ENCODE results near the gene TFEB.

The TFEB gene

DNA sequence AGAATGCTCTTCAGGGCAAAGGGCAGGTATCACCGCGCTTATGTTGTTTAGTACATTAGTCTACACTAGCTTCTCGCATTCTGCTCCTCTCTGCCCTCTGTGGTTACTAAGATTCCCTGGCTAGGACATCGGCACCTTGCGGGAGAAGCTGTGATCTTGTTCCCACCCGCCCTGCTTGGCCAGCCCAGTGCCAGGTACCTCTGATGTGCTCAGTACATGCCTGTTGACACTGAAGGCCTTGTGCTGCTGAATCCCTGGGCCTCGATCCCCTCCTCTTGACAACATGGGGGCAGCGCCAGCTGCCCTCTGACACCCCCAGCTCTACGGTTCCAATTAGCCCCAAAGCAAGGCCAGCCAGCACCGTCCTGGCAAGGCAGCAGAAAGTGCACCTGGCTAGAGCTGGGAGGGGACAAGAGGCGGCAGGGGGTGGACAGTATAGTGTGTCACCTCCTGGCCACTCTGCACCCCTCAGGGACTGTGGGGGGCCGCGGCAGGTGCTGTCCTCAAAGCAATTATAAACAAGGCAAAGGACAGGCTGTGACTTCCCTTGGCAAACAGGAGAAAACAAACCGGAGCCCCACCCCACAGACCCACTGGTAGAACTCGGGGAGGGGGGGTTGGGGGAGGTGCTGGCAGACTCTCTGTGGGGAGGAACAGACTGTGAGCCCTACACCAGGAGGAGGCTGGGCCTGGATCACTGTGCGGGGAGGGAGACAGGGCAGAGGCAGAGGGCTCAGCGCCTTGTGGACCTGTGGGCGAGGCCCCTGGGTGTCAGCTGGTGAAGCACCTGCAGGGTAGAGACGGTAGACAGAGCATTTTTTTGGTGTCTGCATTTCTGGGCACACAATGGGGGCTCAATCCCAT, 7.1 kb downstream of the TFEB start:
- Mint-ChIP-seq H3K36me3 (ENCODE audit: low read depth) (peaks cover 41% of the 10 kb centered on the region), H3K9me3 (no peaks in the 10 kb centered on the region), H3K27ac (peak overlapping the region; percentile 35), H3K4me1 (ENCODE audit: low read depth) (peaks cover 92% of the 10 kb centered on the region), H3K27me3 (no peaks in the 10 kb centered on the region), H3K4me3 (no peak overlapping the region)
- intact Hi-C loops (cut with micrococcal nuclease), result no loop called here

DNA sequence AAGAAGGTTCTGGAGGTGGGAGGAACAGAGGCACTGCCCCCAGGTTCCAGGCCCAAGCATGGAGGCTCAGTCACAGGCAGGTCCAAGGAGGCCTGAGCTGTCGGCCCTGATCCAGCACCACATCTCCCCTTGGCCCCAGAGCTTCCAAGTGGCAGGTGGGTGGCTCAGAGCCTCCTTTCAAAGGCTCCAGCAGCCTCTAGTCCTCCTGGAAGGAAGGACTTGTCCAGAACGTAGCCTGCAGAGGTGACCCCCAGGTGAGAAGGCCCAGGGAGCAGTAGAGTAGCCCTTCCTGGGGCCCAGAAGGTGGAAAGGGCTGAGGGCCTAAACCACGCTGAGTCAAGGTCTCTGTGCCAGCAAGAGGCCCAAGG, 7.7 kb downstream of the TFEB start:
- no peaks in the 10 kb centered on the region for H3K9me3 Mint-ChIP-seq
- H3K4me1 Mint-ChIP-seq (ENCODE audit: low read depth), result peaks cover 92% of the 10 kb centered on the region
- no peak overlapping the region for H3K4me3 Mint-ChIP-seq
- no peaks in the 10 kb centered on the region for H3K27me3 Mint-ChIP-seq
- no peak overlapping the region for H3K27ac Mint-ChIP-seq
- H3K36me3 Mint-ChIP-seq (ENCODE audit: low read depth), result peaks cover 41% of the 10 kb centered on the region
- intact Hi-C loops (cut with micrococcal nuclease), result no loop called here

GRCh38 chr6:41726876-41727275, 8.5 kb downstream of the TFEB start:
- H3K36me3 Mint-ChIP-seq (ENCODE audit: low read depth), result peaks cover 35% of the 10 kb centered on the region
- H3K4me3 Mint-ChIP-seq, result no peak overlapping the region
- H3K4me1 Mint-ChIP-seq (ENCODE audit: low read depth), result peaks cover 94% of the 10 kb centered on the region
- no peaks in the 10 kb centered on the region for H3K9me3 Mint-ChIP-seq
- peak overlapping the region; percentile 67 for H3K27ac Mint-ChIP-seq
- intact Hi-C loops (cut with micrococcal nuclease), result no loop called here
- no peaks in the 10 kb centered on the region for H3K27me3 Mint-ChIP-seq

DNA sequence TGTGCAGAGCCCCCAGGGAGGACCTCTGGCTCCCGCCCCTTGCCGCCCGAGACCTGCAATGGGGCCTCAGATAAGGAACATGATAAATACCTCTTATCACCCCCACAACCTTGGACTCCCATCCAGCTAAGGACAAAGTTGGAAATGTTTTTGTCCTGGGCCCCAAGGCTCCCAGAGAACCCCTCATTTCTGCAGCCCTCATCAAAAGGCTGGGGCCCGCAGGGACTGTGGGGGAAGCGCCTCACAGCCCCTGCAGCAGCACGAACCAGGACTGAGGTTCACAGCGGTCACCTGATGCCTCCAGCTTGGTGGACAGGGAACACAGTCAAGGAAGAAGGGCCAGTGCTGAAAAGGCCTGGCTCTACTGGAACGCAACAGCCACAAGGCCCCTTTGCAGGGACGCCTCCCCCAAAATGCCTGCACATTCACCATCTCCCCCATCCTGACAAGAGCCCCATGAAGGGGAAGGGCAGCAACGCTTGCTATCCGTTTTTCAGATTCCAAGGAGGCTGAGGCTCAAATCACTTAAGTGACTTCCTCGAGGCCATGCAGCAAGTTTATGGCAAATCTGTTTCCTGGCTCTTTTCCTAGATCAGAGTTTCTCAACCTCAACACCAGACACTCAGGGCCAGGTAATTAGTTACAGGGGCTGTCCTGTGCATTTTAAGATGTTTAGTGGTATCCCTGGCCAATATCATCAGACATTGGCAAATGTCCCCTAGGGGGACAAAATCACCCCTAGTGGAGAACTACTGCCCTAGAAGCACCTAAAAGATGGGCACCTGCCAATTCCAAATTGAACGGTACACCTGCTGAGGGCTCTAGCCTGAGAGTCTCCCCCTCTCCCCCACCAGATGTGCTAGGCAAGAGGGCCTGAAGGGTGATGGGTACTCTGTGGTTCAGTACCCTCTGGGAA, 10.6 kb downstream of the TFEB start:
- peak overlapping the region; percentile 90 for H3K27ac Mint-ChIP-seq
- H3K27me3 Mint-ChIP-seq, result no peaks in the 10 kb centered on the region
- H3K4me1 Mint-ChIP-seq (ENCODE audit: low read depth), result peaks cover 94% of the 10 kb centered on the region
- H3K9me3 Mint-ChIP-seq, result no peaks in the 10 kb centered on the region
- no peak overlapping the region for H3K4me3 Mint-ChIP-seq
- peaks cover 36% of the 10 kb centered on the region for H3K36me3 Mint-ChIP-seq (ENCODE audit: low read depth)
- intact Hi-C loops (cut with micrococcal nuclease), result no loop called here

DNA sequence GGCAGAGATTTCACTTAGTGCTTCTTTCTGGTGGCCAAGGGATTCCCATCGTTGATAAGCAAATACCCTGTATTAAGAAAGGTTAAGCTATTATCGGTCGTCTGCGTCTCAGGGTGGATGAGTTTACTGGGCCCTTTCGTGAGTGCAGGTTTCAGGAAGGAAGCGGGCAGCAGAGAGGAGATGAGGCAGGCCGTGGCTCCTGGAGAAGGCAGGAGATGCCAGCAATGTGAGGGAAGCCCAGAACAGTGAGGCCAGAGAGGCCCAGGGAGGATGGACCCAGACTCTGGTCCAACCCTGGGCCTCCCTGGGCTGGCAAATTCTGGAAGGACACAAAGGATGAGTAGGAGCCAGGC, 11.2 kb downstream of the TFEB start:
- H3K27ac Mint-ChIP-seq, result peak overlapping the region; percentile 90
- peak overlapping the region; percentile 30 for H3K4me3 Mint-ChIP-seq
- H3K9me3 Mint-ChIP-seq, result no peaks in the 10 kb centered on the region
- intact Hi-C loops (cut with micrococcal nuclease), result no loop called here
- peaks cover 29% of the 10 kb centered on the region for H3K36me3 Mint-ChIP-seq (ENCODE audit: low read depth)
- H3K27me3 Mint-ChIP-seq, result no peaks in the 10 kb centered on the region
- H3K4me1 Mint-ChIP-seq (ENCODE audit: low read depth), result peaks cover 94% of the 10 kb centered on the region

DNA sequence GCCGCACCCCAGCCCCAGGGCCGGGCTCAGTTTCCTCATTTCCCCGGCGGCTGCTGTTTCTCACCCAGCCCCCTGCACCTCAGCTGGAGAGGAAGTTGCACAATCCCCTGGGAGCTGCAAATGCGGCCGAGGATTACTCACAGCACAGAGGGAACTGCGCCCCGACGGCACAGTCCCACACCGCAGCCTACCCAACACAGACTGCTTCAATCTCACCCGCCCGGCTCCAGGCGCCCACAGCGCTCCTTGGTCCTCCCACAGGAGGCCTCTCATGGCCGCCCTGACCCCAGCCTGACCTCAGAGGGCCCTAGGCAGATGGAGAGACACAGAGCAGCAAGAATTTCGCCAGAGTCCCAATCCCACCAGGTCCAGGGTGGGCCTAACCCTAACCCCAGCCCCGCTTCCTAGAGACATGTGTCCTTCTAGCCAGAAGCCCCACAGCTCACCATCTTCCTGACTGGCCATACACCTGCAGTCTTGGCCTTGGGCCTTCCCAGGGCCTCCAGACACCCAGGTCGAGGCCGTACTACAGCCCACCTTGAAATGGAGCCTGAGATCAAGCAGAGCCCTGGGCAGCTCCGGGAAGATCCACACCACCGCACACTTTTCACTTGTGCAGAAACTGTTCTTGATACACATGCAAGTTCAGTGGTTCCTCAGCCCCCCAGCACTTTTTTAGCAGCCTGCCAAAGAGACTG, 11.7 kb downstream of the TFEB start:
- Mint-ChIP-seq H3K4me1 (ENCODE audit: low read depth) (peaks cover 94% of the 10 kb centered on the region), H3K27me3 (no peaks in the 10 kb centered on the region), H3K27ac (peak overlapping the region; percentile 90), H3K36me3 (ENCODE audit: low read depth) (peaks cover 24% of the 10 kb centered on the region), H3K4me3 (peak overlapping the region; percentile 70), H3K9me3 (no peaks in the 10 kb centered on the region)
- intact Hi-C loops (cut with micrococcal nuclease), result loop anchor here (1.0 kb wide), 2 partner anchors 11 to 17 kb away; no protein-coding TSS in a partner anchor

- Mint-ChIP-seq H3K4me3 (peak overlapping the region; percentile 70), H3K27me3 (no peaks in the 10 kb centered on the region), H3K27ac (peak overlapping the region; percentile 90), H3K36me3 (ENCODE audit: low read depth) (peaks cover 18% of the 10 kb centered on the region), H3K9me3 (no peaks in the 10 kb centered on the region), H3K4me1 (ENCODE audit: low read depth) (peaks cover 92% of the 10 kb centered on the region)
- intact Hi-C loops (cut with micrococcal nuclease), result loop anchor here (1.0 kb wide), 2 partner anchors 11 to 17 kb away; no protein-coding TSS in a partner anchor
Observed at GRCh38 chr6:41722969-41723529, 12.4 kb downstream of the TFEB start.

DNA sequence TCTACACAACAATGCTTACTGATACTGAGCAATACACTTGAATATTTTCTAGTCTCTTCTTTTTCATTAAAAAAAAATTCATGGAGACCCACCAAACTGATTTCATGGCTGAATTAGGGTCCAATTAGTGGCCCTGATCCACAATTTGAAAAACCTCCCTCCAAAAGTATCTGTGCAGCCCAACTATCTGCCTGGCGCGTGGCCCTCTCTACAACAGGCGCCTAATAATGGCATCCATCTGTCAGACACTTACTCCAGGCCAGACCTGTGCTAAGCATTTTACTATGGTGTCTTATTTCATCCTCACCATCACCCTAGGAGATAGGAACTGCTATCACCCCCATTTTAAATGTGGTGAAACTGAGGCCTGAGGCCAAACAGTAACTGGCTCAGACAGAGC, 14.0 kb downstream of the TFEB start:
- intact Hi-C loops (cut with micrococcal nuclease), result no loop called here
- no peaks in the 10 kb centered on the region for H3K27me3 Mint-ChIP-seq
- H3K9me3 Mint-ChIP-seq, result no peaks in the 10 kb centered on the region
- H3K4me3 Mint-ChIP-seq, result no peak overlapping the region
- peak overlapping the region; percentile 74 for H3K27ac Mint-ChIP-seq
- peaks cover 92% of the 10 kb centered on the region for H3K4me1 Mint-ChIP-seq (ENCODE audit: low read depth)
- peaks cover 10% of the 10 kb centered on the region for H3K36me3 Mint-ChIP-seq (ENCODE audit: low read depth)

DNA sequence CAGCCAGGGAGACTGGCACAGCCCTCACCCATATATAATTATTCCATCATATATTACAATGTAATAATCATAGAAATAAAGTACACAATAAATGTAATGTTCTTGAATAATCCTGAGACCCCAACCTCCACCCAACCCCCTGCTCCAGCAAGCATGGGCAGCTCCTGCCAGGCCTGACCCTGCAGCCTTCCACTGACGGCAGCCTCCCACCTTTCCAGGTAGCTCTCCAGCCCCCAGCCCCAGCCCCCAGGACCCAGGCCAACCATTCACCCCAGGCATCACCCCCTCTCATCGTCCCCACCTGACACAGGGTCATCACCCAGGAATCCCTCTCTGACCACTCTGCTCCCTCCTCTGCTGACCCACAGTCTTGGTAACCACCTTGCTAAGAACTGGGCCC, 14.6 kb downstream of the TFEB start:
- H3K27me3 Mint-ChIP-seq, result no peaks in the 10 kb centered on the region
- H3K27ac Mint-ChIP-seq, result peak overlapping the region; percentile 74
- peaks cover 94% of the 10 kb centered on the region for H3K4me1 Mint-ChIP-seq (ENCODE audit: low read depth)
- intact Hi-C loops (cut with micrococcal nuclease), result no loop called here
- no peak overlapping the region for H3K4me3 Mint-ChIP-seq
- peaks cover 16% of the 10 kb centered on the region for H3K36me3 Mint-ChIP-seq (ENCODE audit: low read depth)
- H3K9me3 Mint-ChIP-seq, result no peaks in the 10 kb centered on the region

DNA sequence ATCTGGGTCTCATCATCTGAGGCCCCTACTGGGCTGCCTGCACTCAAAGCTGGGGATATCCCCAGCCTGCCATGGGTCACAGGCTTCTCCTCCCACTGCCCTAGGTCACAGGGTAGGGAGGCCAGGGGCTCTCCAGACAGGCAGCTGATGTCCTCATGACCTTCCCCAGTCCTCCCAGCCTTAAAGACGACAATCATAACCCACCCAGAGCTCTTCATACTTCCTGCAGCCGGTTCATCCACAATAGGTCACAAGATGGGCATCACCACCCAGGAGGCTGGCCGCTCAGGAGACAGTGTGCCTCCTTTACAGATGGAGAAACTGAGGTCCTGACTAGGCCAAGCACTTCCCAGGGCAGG, 15.2 kb downstream of the TFEB start:
- Mint-ChIP-seq H3K36me3 (ENCODE audit: low read depth) (peaks cover 20% of the 10 kb centered on the region), H3K4me3 (no peak overlapping the region), H3K4me1 (ENCODE audit: low read depth) (peaks cover 93% of the 10 kb centered on the region), H3K9me3 (no peaks in the 10 kb centered on the region), H3K27me3 (no peaks in the 10 kb centered on the region), H3K27ac (peak overlapping the region; percentile 74)
- intact Hi-C loops (cut with micrococcal nuclease), result no loop called here

GRCh38 chr6:41719436-41720261, 15.8 kb downstream of the TFEB start:
- Mint-ChIP-seq H3K27ac (peak overlapping the region; percentile 74), H3K4me1 (ENCODE audit: low read depth) (peaks cover 93% of the 10 kb centered on the region), H3K9me3 (no peaks in the 10 kb centered on the region), H3K27me3 (no peaks in the 10 kb centered on the region), H3K36me3 (ENCODE audit: low read depth) (peaks cover 20% of the 10 kb centered on the region), H3K4me3 (no peak overlapping the region)
- intact Hi-C loops (cut with micrococcal nuclease), result no loop called here

GRCh38 chr6:41718828-41719227, 16.6 kb downstream of the TFEB start:
- peaks cover 20% of the 10 kb centered on the region for H3K36me3 Mint-ChIP-seq (ENCODE audit: low read depth)
- intact Hi-C loops (cut with micrococcal nuclease), result no loop called here
- no peak overlapping the region for H3K4me3 Mint-ChIP-seq
- no peaks in the 10 kb centered on the region for H3K27me3 Mint-ChIP-seq
- peaks cover 93% of the 10 kb centered on the region for H3K4me1 Mint-ChIP-seq (ENCODE audit: low read depth)
- H3K9me3 Mint-ChIP-seq, result no peaks in the 10 kb centered on the region
- H3K27ac Mint-ChIP-seq, result no peak overlapping the region

DNA sequence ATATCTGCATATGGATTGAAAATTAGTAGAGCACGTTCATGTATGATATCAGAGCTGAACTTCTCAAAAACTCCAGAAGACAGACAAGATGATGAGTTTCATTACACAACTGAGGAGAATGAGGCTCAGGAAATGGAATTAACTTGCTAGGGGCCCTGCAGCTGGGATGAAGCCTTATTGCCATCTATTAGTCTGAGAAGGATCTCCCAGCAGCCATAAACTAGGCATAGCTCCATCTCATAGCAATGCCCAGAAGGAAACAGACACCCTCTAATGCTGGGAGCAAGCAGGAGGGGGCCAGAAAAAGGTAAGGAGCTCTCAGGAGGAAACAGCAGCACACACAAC, 18.0 kb downstream of the TFEB start:
- H3K4me1 Mint-ChIP-seq (ENCODE audit: low read depth), result peaks cover 93% of the 10 kb centered on the region
- peak overlapping the region; percentile 51 for H3K27ac Mint-ChIP-seq
- intact Hi-C loops (cut with micrococcal nuclease), result no loop called here
- H3K9me3 Mint-ChIP-seq, result no peaks in the 10 kb centered on the region
- no peaks in the 10 kb centered on the region for H3K27me3 Mint-ChIP-seq
- H3K4me3 Mint-ChIP-seq, result no peak overlapping the region
- H3K36me3 Mint-ChIP-seq (ENCODE audit: low read depth), result peaks cover 23% of the 10 kb centered on the region

Data from dendritic cell treated with granulocyte-macrophage colony-stimulating factor and Interleukin-4, amounts not matched to agents 40 ng/mL and 50 ng/mL, for 4 days (primary cell).